T-helper 9 cell (primary cell): ENCODE measurements around the gene OPA1.

Experiments
- DNase-seq: peaks from one replicate; pipeline ENCODE4 v3.0.0-alpha.2; 2020
- total RNA-seq, 2 donors: gene quantifications; one replicate each; lab custom pipeline; 2026; lab: John Stamatoyannopoulos, UW

OPA1 gene, protein sequence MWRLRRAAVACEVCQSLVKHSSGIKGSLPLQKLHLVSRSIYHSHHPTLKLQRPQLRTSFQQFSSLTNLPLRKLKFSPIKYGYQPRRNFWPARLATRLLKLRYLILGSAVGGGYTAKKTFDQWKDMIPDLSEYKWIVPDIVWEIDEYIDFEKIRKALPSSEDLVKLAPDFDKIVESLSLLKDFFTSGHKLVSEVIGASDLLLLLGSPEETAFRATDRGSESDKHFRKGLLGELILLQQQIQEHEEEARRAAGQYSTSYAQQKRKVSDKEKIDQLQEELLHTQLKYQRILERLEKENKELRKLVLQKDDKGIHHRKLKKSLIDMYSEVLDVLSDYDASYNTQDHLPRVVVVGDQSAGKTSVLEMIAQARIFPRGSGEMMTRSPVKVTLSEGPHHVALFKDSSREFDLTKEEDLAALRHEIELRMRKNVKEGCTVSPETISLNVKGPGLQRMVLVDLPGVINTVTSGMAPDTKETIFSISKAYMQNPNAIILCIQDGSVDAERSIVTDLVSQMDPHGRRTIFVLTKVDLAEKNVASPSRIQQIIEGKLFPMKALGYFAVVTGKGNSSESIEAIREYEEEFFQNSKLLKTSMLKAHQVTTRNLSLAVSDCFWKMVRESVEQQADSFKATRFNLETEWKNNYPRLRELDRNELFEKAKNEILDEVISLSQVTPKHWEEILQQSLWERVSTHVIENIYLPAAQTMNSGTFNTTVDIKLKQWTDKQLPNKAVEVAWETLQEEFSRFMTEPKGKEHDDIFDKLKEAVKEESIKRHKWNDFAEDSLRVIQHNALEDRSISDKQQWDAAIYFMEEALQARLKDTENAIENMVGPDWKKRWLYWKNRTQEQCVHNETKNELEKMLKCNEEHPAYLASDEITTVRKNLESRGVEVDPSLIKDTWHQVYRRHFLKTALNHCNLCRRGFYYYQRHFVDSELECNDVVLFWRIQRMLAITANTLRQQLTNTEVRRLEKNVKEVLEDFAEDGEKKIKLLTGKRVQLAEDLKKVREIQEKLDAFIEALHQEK
- 85.7 to 131 reads per million in 2 donors for total RNA-seq

DNA sequence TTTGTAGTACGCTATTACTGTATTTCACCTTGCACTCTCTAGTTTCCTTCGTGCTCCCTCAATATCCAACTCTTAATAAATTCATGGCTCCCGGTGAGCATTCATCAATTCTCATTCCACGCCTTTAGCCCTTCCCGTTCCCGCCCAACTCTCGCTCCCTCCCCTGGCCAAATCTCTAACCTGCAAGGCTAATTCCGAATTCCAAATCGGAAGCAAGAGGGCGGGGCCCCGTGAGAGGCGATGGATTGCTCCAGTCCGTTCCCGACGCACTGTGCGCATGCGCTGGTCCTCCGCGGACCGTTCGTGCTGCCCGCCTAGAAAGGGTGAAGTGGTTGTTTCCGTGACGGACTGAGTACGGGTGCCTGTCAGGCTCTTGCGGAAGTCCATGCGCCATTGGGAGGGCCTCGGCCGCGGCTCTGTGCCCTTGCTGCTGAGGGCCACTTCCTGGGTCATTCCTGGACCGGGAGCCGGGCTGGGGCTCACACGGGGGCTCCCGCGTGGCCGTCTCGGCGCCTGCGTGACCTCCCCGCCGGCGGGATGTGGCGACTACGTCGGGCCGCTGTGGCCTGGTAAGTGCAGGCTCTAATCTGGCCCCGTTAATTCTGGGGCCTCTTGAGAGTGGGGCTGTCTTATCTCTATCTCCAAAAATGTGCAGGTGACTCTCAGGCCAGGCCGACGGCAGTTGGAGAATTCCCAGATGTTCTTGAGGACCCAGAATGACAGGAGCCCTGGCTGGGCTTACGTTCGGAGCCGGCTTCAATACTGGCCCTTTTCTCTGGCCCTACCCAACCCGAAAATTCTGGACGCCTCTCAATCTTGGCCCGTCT lies at the start of gene OPA1:
TSS of gene OPA1 (plus strand) at position 368 of the 827 bp plus-strand sequence. CDS start at position 538, 170 bp downstream.
- DNase-seq = peak; percentile 73

DNA sequence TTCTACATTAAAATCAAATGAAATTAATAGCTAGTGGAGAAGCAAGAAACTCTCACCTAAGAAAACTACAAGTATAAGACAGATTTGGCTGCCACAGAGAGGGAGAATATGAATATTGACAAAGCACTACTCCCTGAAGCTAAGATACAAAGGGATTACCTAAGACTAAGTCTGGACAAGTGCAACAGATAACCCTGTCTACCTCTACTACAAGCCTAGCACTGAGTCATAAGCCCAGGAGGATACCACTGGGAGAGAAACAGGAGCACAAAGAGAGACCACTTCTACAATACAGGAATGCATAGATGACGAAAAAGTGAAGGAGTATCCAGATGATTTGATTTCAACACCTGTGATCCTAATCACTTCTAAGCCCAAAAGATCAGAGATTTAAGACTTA lies 48.7 kb upstream of the OPA1 start:
- no peak for DNase-seq

DNA sequence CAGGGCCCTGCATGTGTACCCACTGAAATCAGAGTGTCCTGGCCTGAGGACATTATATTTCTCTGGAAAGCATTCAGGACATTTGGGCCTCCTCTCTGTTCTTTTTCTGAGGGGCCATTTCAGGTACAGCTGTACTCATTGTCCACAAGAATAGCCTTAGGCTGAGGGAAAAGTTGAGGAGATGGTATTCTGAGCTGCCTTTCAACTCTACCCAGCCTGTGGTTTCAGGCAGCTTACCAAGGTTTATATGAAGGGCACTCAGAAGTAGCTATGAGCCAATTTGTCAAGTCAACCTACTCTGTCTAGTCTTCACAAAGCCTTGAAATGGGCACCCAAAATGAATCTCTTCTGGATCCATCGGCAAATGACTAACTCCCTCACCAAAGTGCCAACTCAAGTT lies 47.7 kb upstream of the OPA1 start:
- no peak for DNase-seq

DNA sequence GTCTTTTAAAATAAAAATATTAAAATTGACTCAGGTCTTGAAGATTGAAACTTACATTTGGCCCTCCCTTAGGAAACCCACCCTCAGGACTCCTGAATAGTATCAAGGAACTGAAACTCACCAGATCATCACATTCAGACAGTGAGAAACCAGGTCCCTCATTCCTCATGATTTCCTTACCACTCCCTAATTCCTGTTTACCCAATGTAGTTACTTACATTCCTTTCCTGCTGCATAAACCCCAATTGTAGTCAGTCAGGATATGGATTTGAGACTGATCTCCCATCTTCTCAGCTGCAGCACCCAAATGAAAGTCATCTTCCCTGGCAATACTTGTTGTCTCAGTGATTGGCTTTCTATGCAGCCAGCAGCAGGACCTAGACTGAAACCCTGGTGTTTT lies 46.9 kb upstream of the OPA1 start:
- DNase-seq = no peak

DNA sequence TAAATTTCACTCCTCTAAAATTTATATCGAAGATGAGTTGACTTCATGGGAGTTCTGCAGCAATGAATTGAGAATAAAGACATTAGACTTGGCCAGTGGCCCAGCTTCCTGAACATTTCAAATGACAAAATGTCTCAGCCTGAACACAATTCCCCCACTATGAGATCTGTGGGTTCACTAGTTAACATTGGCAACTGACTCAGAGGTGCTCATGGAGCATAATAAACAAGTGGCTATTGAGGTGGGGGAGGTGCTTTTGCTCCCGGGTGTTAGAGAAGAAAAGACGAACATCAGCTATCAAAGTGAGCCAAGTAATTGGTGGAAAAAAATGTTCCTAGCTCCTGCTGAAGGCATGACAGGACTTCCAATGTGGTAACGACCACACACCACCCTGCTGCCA lies 44.6 kb upstream of the OPA1 start:
- no peak for DNase-seq

DNA sequence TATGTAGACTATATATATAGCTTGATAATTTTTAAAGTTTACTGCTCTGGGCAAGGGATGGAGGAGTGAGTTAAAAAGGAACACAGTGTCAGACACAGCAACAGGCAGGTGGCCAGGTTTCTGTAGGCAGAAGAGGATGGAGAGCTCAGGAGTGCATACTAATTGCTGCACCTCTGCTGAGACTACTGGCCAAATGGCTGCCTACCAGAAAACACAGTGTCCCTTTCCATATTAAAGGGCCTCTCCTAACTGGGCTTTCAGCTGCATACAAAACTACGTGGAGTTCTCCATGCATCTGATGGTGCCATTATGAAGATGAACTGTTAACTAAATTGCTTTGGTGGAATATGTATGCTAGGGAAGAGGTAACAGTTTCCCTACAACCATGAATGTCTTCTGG lies 40.1 kb upstream of the OPA1 start:
- no peak for DNase-seq

DNA sequence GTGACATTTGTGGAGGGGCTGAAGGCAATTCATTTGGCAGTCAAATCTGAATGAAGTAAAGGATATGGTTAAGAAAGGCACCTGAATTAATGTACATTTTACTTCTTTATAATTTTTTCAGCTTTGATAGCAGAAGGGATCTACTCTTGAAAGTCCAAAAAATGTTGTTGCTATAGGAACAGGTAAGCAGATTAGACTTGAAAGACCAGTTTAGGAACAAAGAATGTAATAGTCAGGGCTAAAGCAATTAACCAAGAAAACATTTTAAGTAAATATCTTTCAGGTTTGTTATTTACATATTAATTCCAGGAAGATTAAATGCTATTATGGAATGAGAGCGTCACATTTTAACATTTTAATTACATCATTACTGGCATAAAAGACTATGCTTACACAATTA lies 39.4 kb upstream of the OPA1 start:
- DNase-seq = no peak

DNA sequence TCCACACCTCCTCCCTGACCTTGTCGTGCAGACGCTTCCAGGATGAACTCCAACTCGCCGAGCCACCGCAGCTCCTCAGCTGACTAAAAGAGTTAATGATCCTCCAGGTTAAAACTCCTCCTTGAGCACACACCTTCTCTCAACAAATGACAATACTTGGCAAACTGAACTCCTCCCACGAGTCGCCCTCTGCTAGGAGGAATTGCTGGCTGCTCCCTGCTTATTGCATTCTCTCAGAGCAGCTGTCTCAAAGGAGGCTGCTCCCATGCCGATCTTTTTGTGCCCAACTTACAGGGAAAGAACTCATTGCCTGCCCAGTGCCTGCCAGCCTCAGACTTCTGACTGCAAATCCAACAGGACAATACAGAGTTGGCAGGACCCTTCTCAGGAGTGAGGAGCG lies 38.2 kb upstream of the OPA1 start, which contains the start of gene ATP13A4:
TSS of gene ATP13A4 (minus strand) at position 85 of the 400 bp plus-strand sequence. CDS start 96 bp downstream, outside the sequence.
- DNase-seq = no peak

DNA sequence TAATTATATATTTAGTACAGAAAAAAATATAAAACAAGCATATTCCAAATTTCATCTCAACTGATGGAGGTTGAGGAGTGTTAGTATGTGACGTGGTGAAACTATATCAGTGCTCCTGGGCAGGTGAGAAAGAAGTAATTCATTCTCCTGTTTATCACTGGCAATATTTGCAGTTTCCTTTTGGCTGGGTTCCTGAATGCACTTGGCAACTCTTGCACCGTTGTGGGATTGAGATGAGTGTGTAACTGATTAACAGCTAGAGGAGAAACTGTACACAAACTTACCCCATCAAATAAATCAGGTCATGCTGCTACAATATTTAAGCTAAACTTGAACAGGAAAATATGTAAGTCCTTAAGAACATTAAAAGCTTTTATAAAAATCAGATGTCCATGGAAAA lies 36.2 kb upstream of the OPA1 start:
- no peak for DNase-seq

DNA sequence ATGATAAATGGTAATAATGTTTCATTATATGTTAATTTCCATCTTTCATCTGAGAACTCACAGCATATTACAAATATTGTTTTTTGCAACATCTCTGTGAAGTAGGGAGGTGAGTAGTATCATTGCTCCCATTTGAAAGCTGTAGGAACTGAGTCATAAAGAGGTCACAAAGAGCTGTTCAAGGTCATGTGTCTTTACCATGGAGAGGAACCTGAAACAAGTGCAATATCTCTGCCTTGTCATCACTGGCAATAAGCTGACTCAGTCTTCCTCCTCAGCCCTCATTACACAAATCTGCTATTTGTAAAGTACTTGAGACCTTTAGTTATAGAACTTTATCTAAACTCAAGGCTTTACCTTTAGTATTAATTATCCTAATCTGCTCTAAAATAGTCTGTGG lies 33.9 kb upstream of the OPA1 start:
- DNase-seq = no peak

DNA sequence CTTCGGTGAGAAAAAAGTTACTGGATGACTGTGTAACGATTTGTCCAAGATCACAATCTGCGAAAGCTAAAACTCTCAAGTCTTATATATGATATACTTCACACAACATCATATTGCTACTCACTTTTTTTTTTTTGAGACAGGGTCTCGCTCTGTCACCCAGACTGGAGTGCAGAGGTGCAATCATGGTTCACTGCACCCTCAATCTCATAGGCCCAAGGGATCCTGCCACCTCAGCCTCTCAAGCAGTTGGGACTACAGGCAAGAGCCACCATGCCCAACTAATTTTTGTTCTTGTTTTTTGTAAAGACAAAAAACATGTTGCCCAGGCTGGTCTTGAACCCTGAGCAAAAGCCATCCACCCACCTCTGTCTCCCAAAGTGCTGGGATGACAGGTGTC lies 32.9 kb upstream of the OPA1 start:
- DNase-seq = no peak

DNA sequence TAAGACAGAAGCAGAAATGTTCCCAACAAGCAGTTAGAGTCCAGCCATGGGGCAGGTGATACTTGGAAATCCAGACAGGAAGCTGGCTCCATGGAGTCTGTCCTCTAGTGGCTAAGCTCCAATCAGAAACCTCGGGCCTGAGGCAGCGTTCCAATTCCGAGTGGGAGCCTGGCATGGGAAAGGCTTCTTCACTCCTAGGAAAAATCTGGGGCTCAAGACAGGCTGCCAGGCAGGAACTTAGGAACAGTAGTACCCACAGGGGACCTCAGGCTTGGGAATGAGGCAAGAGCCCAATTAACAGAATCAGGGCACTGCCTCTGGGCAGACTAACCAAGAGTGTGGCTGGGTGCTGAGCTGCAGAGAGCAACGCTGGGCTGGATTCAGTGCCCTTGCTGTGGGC lies 32.1 kb upstream of the OPA1 start:
- no peak for DNase-seq

DNA sequence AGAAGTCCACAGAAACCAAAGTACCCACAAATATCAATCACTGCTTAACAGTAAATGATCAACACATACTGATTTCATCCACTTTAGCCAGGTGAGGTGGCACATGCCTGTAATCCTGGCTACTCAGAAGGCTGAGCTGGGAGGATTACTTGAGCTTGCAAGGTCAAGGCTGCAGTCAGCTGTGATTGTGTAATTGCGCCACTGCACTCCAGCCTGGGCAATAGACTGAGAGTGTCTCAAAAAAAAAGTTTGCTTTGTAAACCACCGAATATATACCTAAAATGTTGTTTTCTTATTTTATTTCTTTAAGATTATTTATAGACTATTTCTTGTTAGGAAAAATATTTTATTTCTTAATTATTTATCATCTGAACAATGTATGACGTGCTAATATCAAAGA lies 29.6 kb upstream of the OPA1 start:
- no peak for DNase-seq

DNA sequence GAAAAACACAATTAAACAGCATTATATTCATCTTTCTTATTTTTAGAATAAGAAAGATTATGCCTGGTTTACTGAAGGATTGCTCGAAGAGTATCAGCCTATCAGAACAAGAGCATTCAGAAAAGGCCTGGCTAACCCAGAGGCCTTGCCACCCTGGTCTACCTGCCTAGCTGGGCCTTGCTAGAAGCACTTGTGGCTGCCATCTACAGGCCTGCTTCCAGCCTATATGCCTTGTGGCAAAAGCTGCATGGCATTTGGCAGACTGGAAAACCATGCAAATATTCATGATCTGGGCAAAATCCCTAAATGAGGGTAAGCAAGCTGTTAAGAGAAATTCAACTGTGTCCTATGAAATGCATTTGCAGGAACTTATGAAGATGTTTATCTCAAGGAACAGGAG lies 29.0 kb upstream of the OPA1 start:
- DNase-seq = no peak

DNA sequence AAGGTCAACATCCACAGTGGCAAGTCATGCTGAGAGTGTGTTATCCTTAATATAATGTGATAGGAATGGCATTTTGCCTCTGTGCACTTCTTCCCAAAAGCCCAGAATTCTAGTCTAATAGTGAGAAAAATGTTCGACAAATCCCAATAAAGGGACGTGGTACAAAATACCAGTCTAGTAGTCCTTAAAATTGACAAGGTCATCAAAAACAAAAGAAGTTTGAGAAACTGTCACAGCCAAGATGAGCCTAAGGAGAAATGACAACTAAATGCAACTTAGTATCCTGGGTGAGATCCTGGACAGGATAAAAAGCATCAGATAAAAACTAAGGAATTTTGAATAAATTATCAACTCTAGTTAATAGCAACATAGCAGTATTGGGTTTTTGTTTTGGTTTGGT lies 23.9 kb upstream of the OPA1 start:
- DNase-seq = no peak

DNA sequence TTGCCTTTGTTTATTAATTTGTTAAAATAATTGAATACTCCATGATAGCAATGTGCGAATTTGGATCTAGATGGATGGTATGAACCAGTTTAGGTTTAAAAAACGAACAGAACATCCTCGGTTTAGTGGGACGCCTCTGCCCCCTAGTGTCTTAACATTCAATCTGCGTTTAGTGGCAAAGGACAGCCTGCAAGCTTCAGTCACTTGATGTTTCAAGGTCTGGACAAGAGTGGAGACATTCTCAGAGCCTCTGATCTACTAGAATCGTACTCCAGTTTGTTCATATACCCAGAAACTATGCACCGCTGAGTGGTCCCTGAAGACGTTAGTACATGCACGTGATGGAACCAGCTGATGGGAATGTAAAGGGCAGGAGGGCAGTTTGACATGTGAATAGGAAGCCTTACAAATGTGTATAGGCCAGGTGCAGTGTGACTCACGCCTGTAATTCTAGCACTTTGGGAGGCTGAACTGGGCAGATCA lies 20.5 kb upstream of the OPA1 start:
- DNase-seq = peak; percentile 7

DNA sequence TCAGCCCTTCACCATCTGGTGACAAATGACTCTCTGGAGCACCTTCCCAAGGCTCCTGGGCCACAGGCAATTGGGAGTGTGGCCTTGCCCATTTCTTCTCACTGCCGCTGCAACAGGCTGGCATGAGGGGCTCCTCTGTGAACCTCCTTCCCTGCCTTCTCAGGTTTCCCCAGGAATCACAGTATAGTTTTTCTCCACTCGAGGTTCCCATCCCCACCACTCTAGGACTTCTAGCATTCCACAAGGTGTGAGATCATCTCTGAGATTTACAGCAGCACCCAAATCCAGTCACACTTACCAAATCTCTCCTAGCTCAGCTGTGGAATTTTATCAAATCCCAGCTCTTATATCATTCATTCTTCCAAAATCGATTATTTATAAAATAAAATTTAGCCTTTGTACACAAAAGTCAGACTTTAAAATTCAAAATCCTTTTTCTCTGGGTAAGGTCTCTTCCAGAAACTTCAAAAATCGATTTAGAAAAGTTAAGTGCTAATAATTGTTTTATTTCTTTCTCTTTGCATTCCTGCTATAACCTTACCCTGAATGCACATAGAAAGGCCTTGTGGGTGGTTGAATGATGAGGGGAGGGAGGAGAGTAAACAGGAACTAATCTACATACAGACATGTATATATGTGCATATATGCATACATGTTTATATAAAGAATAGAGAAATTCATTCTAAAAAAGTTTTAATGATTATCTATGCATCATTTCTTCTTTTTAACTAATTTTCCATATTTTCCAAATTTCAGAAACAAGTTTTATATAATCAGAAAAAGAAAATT lies 19.4 kb upstream of the OPA1 start:
- DNase-seq = no peak

DNA sequence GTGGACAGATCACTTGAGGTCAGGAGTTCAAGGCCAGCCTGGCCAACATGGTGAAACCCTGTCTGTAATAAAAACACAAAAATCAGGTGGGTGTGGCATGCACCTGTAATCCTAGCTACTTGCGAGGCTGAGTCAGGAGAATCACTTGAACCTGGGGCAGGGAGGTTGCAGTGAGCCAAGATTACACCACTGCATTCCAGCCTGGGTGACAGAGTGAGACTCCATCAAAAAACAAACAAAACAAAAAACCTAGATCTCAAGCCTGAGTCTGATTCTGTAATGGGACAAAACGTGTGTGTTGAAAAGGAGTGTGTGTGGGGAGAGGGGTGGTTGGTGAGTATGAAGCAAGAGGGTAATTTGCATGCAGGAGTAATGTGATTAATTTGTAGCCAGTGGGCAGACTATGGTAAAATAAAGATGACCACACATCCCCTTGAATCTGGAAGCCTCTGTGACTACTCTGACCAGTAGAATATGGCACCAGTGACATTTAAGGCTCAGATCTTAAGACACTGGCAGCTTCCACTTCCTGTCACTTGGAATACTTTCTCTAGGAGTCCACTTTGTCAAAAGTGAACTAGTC lies 18.4 kb upstream of the OPA1 start:
- no peak for DNase-seq

DNA sequence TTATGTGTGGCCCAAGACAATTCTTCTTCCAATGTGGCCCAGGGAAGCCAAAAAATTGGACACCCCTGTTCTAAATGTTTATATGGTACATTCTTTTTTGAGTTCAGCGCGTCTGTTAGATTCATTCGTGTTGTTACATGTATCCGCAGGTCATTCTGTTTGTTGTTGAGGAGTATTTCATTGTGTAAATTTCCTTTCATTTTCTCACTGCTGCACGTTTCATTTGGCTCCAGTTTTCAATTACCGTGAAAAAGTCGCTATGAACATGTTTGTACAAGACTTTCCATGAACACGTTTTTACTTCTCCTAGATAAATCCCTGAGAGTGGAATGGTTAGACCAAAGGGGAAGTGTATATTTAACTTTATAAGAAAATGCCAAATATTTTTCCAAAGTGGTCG lies 7.5 kb upstream of the OPA1 start:
- no peak for DNase-seq

DNA sequence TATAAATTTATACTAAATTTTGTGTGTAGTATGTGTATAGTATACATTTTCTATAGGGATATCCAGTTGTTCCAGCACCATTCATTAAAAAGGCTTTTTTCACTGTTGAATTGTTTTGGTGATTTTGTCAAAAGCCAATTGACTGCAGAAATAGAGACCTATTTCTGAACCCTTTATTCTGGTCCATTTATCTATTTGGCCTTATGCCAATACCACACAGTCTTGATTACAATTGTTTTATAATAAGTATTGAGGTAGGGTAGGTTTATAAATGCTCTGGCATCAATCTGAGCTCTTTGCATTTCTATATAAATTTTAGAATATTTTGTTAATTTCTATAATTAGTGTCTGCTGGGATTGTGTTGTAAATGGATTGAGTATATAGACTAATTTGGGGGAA lies 6.5 kb upstream of the OPA1 start:
- DNase-seq = no peak

DNA sequence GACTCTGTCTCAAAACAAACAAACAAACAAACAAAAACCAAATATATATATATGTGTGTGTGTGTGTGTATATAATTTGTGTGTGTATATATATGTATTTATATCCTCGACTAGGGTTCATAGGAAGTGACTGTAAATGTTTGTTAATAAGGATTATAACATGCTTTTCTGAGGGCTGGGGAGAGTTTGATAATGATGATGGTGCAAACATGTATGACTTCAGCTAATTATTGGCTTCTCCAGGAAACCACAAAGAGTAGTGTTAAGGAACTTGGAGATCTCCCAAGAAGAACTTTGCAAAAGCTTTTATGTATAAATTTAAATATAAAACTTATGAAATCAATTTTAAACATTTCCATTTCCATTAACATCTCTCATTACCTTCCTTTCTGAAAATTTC lies 3.9 kb upstream of the OPA1 start:
- DNase-seq = no peak
